Measurements from ENCODE around the gene TMEM91.

The TMEM91 gene

DNA sequence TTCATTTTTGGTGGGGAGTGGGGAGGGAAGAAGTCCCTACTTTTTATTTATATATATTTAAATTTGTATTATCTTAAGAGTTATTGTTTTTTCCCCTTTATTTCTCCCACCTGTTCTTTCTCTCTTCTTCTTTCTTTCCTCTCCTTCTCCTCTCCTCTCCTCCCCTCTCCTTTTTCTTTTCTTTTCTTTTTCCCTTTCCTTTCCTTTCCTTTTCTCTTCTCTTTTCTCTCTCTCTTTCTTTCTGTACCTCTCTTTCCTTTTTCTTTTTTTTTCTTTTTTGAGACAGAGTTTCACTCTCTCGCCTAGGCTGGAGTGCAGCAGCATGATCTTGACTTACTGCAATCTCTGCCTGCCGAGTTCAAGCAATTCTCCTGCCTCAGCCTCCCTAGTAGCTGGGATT, 23.2 kb downstream of the TMEM91 start:
- H3K27me3 Mint-ChIP-seq (ENCODE audit: low read depth), result no peaks in the 10 kb centered on the region
- no peaks in the 10 kb centered on the region for H3K9me3 Mint-ChIP-seq
- H3K4me3 Mint-ChIP-seq, result peak overlapping the region; percentile 98 to 100 (median 99)
- H3K27ac Mint-ChIP-seq, result peak overlapping the region in 2 of 3 experiments; percentile 73 to 100
- H3K4me1 Mint-ChIP-seq, result peaks cover 41% of the 10 kb centered on the region
- peaks cover 3% of the 10 kb centered on the region for H3K36me3 Mint-ChIP-seq (ENCODE audit: low read depth)
- TF ChIP-seq, protein P1, sequence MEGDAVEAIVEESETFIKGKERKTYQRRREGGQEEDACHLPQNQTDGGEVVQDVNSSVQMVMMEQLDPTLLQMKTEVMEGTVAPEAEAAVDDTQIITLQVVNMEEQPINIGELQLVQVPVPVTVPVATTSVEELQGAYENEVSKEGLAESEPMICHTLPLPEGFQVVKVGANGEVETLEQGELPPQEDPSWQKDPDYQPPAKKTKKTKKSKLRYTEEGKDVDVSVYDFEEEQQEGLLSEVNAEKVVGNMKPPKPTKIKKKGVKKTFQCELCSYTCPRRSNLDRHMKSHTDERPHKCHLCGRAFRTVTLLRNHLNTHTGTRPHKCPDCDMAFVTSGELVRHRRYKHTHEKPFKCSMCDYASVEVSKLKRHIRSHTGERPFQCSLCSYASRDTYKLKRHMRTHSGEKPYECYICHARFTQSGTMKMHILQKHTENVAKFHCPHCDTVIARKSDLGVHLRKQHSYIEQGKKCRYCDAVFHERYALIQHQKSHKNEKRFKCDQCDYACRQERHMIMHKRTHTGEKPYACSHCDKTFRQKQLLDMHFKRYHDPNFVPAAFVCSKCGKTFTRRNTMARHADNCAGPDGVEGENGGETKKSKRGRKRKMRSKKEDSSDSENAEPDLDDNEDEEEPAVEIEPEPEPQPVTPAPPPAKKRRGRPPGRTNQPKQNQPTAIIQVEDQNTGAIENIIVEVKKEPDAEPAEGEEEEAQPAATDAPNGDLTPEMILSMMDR (IDR thresholded peaks at IDR 0.05; ENCODE audit: unreplicated experiment in 3 of 3), result no peak

DNA sequence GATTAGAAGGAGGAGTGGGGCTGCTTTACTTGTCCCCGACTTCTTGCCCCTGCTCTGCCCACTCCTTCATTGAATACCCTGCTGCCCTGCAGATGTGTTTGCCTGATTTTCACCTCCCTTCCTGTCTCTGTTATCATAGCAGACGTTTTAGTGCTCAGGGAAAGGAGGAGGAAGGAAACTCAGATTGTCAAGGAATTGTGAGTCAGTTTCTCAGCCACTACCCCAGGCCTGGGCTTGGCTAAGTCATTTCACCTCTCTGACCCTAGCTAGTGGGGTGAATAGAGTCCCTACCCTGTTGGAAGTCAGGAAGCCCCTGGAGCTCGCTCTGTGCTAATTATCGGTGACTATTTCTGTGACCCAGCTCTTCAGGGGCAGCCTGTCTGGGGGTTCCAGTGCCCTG, 25.1 kb downstream of the TMEM91 start:
- H3K27me3 Mint-ChIP-seq (ENCODE audit: low read depth), result no peaks in the 10 kb centered on the region
- no peaks in the 10 kb centered on the region for H3K9me3 Mint-ChIP-seq
- peak overlapping the region in 2 of 3 experiments; percentile 56 to 72 for H3K4me3 Mint-ChIP-seq
- peaks cover 3% of the 10 kb centered on the region for H3K36me3 Mint-ChIP-seq (ENCODE audit: low read depth)
- no peak overlapping the region for H3K27ac Mint-ChIP-seq
- peaks cover 30% of the 10 kb centered on the region for H3K4me1 Mint-ChIP-seq
- TF ChIP-seq, protein P1 (IDR thresholded peaks at IDR 0.05; ENCODE audit: unreplicated experiment in 3 of 3), result no peak

DNA sequence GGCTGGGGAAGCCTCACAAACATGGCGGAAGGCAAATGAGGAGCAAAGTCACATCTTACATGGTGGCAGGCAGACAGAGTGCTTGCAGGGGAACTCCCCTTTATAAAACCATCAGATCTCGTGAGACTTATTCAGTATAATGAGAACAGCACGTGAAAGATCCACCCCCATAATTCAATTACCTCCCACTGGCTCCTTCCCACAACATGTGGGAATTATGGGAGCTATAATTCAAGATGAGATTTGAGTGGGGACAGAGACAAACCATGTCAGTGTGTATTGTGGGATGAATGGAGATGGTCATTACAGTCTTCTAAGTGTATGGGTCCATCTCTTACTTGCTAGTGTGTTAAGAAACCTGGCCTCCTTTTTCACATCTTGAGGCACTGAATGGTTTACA, 25.7 kb downstream of the TMEM91 start:
- TF ChIP-seq, protein P1 (IDR thresholded peaks at IDR 0.05; ENCODE audit: unreplicated experiment in 3 of 3), result no peak
- Mint-ChIP-seq H3K27me3 (ENCODE audit: low read depth) (no peaks in the 10 kb centered on the region), H3K9me3 (no peaks in the 10 kb centered on the region), H3K27ac (no peak overlapping the region), H3K4me3 (no peak overlapping the region), H3K36me3 (ENCODE audit: low read depth) (peaks cover 3% of the 10 kb centered on the region), H3K4me1 (peaks cover 28% of the 10 kb centered on the region)

DNA sequence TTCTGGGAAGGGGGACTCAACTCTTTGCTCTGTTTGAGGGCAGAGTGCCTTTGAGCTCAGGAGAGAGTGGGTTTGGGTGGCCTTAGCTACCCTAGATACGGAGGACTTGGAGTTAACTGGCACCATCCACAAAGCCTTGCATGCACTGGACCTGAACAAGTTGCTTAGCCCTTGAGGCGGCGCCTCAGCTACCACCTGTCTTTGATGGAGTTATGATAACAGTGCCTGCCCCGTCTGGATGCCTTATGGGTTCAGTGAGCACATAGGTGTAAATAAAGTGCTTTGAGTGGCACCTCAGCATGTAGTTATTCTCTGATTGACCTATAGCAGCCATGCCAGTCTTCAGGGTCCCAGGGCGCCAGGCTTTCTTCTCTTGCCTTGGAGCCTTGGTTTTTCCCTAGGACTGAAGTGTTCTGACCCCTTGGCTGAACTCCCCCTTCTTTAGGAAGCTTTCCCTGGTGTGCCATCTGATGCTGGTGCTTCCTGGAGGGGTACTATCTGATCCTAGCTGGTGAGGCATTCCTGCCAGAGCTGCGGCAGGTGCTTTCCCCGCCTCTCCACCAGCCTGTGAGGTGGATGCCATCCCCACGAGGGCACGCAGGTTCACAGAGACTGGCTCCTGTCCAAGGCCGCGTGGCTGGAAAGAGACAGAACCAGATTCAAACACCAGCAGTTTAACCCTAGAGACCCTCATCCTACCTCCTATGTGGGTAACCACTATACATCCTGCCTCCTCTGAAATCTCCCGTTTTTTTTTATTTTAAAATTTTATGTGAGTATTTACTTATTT, 27.0 kb downstream of the TMEM91 start:
- H3K27ac Mint-ChIP-seq, result peak overlapping the region in 1 of 3 experiments; percentile 49
- no peaks in the 10 kb centered on the region for H3K27me3 Mint-ChIP-seq (ENCODE audit: low read depth)
- H3K4me3 Mint-ChIP-seq, result peak overlapping the region in 2 of 3 experiments; percentile 23 to 40
- H3K4me1 Mint-ChIP-seq, result peaks cover 22% of the 10 kb centered on the region
- TF ChIP-seq, protein P1 (IDR thresholded peaks at IDR 0.05; ENCODE audit: unreplicated experiment in 3 of 3), result no peak
- H3K36me3 Mint-ChIP-seq (ENCODE audit: low read depth), result peaks cover 3% of the 10 kb centered on the region
- no peaks in the 10 kb centered on the region for H3K9me3 Mint-ChIP-seq

DNA sequence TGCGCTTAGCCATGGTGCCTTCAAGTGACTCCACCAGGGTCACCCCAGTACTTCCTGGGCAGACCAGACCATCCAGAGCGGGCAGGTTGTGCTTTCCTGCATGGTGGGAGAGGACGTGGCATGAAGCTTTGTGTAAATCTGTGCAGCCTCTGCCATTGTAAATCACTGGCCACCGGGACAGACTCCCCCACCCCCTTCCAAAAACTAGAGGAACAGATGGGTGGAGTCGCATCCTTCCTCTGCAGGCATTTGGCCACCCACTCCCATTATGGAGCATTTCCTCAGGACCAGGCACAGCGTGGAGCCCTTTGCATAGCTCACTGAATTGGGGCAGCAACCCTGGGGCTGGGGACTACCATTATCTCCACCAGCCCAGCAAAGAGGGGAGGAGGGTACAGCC, 29.4 kb downstream of the TMEM91 start:
- H3K27me3 Mint-ChIP-seq (ENCODE audit: low read depth), result no peaks in the 10 kb centered on the region
- TF ChIP-seq, protein P1 (IDR thresholded peaks at IDR 0.05; ENCODE audit: unreplicated experiment in 3 of 3), result no peak
- peaks cover 7% of the 10 kb centered on the region for H3K36me3 Mint-ChIP-seq (ENCODE audit: low read depth)
- H3K4me1 Mint-ChIP-seq, result peaks cover 14% of the 10 kb centered on the region
- H3K27ac Mint-ChIP-seq, result no peak overlapping the region
- no peaks in the 10 kb centered on the region for H3K9me3 Mint-ChIP-seq
- no peak overlapping the region for H3K4me3 Mint-ChIP-seq

DNA sequence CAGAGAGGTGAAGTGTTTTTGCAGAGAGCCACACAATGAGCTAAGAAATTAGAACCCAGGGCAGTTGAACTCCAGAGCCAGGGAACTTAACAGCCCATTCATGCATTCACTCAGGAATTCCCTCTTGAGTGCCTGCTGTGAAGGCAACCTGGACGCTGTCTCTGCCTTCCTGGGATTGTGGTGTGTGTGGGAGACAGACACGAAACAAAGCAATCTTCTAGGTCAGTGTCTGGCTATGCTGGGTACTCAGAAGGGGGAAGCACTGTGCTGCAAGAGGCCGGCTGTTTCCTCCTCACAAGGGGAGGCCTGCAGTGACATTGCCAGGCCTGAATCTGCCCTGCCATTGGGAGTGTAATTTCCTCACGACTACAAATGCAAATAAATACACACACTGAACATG, 30.9 kb downstream of the TMEM91 start:
- Mint-ChIP-seq H3K27me3 (ENCODE audit: low read depth) (no peaks in the 10 kb centered on the region), H3K4me1 (peaks cover 14% of the 10 kb centered on the region), H3K4me3 (peak overlapping the region in 1 of 3 experiments; percentile 35)

More for the DNA sequence above, 30.9 kb downstream of the TMEM91 start:
- Mint-ChIP-seq H3K27ac (peak overlapping the region; percentile 87 to 98 (median 95)), H3K36me3 (ENCODE audit: low read depth) (peaks cover 8% of the 10 kb centered on the region), H3K9me3 (no peaks in the 10 kb centered on the region)
- TF ChIP-seq, protein P1 (IDR thresholded peaks at IDR 0.05; ENCODE audit: unreplicated experiment in 3 of 3), result peak in 1 of 3 experiments; percentile 14
